Measurements from ENCODE around the gene NOXO1.

NOXO1 gene

GRCh38 chr16:1997494-1998359, 16.5 kb upstream of the NOXO1 start:
- peak; percentile 87 for DNase-seq (ENCODE audit: low read depth)

DNA sequence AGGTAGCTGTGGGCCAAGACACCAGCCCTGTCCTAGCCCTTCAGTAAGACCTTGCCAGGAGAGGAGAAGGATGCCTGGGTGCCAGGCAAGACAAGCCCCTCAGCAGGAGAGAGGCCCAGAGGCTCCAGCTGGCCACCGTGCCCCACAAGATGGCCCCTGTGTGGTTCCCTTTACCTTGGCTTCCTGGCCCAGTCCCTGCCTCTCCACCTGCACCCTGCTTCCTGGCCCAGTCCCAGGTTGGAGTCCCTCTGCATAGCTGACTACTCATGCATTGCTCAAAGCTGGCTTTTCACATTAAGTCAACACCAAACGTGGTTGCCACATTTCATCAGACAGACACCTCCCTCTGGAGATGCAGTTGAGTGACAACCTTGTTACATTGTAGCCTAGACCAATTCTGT, 12.5 kb upstream of the NOXO1 start:
- DNase-seq (ENCODE audit: low read depth) = no peak

DNA sequence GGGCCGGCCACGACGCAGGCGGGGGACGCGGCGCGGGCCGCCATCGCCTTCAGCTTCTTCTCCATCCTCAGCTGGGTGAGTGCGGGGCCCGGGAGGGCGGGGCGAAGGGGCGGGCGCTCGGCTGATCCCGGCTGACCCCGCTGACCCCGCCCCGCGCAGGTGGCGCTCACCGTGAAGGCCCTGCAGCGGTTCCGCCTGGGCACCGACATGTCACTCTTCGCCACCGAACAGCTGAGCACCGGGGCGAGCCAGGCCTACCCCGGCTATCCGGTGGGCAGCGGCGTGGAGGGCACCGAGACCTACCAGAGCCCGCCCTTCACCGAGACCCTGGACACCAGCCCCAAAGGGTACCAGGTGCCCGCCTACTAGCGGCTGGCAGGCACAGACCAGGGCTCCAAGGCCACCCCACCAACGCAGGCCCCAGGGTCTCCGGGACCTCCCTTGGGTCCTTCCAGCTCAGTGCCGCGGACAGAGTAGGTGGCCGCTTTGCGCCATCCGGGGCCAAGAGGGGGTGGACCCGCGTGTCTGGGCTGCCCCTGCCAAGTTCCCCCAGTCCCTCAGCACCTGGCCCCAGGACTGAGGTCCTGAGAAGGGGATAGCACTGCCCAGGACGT, 11.5 kb upstream of the NOXO1 start:
- no peak for DNase-seq (ENCODE audit: low read depth)

DNA sequence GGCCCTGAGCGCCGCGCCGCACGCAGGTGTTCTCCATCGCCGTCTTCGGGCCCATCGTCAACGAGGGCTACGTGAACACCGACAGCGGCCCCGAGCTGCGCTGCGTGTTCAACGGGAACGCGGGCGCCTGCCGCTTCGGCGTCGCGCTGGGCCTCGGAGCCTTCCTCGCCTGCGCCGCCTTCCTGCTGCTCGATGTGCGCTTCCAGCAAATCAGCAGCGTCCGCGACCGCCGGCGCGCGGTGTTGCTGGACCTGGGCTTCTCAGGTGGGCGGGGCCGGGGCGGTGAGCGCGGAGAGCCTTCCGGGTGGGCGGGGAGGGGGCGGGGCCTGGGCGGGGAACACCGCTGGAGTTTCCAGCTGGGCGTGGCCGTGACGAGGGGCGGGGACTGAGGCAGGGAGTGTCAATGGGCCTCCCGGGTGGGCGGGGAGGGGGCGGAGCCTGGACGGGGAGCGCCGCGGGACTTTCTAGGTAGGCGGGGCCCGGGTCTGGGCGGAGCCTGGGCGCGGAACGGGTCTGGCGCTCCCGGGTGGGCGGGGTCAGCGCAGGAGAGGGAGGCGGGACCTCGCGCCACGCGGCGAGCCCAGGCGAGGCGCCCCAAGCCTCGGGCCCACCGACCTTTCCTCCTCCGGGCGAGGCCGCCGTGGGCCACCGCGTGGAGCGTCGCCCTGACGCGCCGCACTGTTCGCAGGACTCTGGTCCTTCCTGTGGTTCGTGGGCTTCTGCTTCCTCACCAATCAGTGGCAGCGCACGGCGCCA, 10.9 kb upstream of the NOXO1 start:
- DNase-seq (ENCODE audit: low read depth) = peak; percentile 82

DNA sequence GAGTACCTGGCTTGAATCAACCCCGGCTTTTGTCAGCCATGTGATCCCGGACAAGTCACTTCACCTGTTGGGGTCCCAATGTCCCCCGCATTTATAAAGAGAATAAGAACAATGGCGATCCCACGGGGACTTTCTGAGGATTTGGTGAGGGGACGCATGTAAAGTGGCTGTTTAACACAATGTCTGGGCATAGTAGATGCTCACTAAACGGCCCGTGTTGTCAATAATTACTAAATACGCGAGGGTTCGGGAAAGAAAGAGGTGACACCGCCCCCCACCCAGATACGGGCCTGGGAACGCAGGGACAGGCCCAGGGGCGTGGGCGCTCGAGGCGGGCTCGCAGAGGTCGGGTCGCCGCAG, 10.3 kb upstream of the NOXO1 start:
- DNase-seq (ENCODE audit: low read depth) = no peak

GRCh38 chr16:1991135-1991551, 9.9 kb upstream of the NOXO1 start:
- DNase-seq (ENCODE audit: low read depth) = no peak

DNA sequence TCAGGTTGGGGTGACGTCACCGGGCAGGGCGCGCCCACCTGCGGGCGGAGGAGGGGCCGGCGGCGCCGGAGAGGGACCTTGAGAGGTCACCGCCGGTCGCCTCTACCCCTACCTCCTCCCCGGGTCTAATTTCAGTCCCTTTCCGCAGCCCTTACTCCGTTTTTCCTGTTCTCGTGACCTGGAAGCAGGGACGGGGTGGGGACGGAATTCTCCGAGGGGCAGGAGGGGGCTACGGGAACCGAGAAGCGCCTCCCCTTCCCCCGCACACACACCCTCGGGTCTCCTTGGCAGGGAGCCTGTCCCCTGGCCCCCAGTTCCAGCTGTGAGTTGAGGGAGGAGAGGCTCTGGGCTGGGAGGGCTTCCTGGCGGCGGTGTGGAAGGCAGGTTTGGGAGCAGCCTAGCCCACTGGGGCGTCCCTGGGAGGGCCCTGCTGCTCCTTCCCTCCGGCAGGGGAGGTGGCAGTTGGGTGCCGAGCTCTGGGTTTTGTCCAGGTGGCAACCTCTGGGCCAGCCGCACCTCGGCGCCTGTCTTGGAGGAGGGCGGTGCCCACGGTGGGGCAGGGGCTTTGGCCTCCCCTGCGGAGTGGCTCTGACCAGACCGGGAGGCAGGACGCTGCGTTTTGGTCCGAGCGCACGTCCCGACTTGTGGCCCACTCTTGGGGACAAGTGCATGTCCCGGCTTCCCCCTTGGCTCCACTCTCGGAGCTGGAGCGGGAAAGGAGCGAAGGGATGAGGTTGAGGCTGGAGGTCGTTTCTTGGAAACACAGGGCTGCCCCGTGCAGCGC, 9.3 kb upstream of the NOXO1 start:
- no peak for DNase-seq (ENCODE audit: low read depth)

- DNase-seq (ENCODE audit: low read depth) = no peak
These were observed 8.8 kb upstream of the NOXO1 start for GRCh38 chr16:1990101-1990350.

- no peak for DNase-seq (ENCODE audit: low read depth)
These were observed 8.2 kb upstream of the NOXO1 start, which contains the start of gene SYNGR3 for GRCh38 chr16:1989209-1990100. TSS of gene SYNGR3 (plus strand) at chr16:1989970. CDS start at chr16:1990103, 133 bp downstream.

DNA sequence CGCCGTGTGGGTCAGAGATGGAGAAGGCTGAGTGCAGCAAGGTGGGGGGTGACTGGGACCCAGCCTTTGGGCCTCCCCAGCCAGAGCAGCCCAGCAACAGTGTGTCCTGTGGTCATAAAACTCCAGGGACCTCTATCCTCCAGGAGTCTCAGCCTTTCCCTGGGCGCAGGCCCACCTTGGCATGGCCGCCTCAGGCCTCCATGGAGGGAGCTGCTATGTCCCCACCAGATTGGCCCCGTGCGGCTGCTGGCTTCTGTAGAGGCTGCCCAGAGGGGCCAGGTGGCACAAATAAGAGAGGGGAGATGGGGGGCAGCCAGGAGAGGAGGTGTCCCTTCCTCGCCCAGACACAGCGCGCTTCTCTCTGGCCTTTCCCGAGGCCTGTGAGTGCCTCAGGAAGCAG, 5.9 kb upstream of the NOXO1 start:
- no peak for DNase-seq (ENCODE audit: low read depth)

DNA sequence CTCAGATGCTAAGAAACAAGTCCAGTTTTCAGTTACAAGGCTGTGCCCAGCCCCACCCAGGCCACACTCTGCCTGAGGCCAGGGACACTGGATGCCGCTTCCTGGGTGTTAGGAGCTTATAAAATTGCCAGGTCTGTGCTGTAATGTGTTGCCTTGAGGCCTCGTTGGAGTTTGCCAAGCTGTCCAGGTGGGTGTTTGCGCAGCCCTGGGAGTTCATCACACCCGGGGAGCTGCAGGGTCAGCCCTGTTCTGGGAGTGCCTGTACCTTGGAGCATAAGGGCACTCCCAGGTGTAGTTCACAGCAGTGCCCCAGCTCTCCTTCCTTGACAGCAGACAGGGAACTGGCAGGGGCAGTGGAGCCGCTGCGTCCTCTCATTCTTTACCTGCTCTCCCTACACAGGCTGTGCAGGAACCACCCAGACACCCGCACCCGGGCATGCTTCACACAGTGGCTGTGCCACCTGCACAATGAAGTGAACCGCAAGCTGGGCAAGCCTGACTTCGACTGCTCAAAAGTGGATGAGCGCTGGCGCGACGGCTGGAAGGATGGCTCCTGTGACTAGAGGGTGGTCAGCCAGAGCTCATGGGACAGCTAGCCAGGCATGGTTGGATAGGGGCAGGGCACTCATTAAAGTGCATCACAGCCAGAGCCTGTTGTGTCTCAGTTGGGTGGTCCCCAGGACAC, 4.3 kb upstream of the NOXO1 start:
- DNase-seq (ENCODE audit: low read depth) = no peak

DNA sequence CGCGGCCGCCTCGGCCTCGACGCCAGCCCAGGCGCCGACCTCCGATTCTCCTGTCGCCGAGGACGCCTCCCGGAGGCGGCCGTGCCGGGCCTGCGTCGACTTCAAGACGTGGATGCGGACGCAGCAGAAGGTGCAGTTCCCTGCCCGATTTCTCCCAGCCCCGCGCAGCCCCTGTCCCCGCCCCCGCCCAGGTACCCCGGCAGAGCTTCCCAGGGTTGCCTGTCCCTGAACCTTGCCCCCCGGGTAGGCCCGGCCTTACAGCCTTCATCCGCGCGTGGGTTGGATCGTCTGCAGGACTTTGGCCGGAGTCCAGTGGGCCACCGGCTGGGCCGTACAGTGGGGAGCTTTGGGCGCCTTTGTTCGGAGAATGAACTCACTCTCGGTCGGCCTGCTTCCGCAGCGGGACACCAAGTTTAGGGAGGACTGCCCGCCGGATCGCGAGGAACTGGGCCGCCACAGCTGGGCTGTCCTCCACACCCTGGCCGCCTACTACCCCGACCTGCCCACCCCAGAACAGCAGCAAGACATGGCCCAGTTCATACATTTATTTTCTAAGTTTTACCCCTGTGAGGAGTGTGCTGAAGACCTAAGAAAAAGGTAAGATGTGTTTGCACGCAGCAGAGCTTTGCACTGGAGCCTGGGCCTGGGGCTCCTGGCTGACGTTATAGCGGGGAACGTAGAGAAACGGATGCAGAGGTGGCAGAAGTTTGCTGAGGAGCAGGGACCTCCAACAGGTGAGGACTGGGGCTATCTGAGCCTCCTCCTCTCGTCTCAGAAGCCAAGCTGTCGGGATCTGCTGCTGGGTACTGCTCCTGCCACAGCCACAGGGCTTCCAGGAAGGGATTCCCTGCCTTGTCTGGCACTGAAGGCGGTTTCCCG, 3.3 kb upstream of the NOXO1 start:
- DNase-seq (ENCODE audit: low read depth) = no peak

GRCh38 chr16:1983544-1984346, 2.5 kb upstream of the NOXO1 start, which contains the start of gene GFER:
TSS of gene GFER (plus strand) at chr16:1984193. CDS start at chr16:1984219, 26 bp downstream.
- DNase-seq (ENCODE audit: low read depth) = peak; percentile 94

DNA sequence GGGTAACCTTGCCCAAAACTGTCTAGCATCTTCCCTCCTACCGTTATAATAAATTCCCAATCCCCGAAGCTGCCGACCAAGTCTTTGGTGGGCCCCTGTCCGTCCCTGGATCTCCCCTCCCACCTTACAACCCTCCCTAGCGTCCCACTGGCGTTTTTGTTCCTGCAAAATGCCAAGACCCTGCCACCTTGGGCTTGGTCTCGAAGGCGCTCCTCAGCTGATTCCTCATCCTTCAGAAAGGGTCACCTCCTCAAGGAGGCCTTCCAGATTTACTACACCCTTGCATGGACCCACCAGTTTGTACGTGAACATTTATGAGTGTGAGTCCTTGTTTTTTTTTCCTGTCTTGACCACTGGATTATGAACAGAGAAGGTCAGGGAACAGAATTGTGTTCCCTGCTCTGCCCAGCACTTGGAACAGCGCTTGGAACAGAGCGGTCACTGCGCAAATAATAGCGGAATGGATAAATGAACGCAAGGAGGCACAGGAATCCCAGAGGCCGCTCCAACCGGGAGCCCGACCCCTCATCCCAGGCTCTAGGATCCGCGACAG, 1.8 kb upstream of the NOXO1 start:
- DNase-seq (ENCODE audit: low read depth) = no peak

DNA sequence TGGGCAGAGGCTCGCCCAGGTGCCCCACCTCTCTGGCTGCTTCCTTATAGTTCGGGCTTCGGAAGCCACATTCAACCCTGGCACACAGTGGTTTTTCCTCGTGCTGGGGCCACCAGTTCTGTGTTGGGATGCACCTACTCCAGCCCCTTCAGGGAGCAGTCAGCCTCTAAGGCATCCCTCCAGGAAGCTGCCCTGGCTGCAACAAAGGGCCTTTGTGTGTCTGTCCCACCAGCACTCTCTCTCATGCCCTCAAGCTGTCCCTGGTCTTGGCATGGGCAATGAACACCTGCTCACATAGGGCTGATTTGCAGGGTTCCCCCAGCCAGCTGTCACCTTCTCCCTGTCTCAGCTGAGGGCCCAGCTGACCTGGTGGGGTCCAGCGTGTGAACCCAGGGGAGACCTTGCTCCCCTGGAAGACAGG, 754 bp upstream of the NOXO1 start:
- no peak for DNase-seq (ENCODE audit: low read depth)

DNA sequence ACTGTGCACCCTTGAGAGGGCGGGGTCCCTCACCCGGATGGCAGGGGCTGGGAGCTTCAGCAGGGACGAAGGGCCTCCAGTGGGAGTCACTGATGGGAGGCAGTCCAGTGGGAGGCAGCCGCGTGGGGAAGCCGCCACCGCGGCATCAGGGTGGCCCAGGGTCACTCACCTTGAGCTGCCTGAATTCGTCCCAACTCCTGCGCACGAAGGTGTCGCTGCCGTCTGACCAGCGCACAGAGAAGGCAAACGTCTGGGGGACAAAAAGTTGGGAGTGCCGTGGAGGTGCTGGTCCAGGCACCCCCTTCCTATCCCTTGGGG, 540 bp downstream of the NOXO1 start:
- DNase-seq (ENCODE audit: low read depth) = no peak

DNA sequence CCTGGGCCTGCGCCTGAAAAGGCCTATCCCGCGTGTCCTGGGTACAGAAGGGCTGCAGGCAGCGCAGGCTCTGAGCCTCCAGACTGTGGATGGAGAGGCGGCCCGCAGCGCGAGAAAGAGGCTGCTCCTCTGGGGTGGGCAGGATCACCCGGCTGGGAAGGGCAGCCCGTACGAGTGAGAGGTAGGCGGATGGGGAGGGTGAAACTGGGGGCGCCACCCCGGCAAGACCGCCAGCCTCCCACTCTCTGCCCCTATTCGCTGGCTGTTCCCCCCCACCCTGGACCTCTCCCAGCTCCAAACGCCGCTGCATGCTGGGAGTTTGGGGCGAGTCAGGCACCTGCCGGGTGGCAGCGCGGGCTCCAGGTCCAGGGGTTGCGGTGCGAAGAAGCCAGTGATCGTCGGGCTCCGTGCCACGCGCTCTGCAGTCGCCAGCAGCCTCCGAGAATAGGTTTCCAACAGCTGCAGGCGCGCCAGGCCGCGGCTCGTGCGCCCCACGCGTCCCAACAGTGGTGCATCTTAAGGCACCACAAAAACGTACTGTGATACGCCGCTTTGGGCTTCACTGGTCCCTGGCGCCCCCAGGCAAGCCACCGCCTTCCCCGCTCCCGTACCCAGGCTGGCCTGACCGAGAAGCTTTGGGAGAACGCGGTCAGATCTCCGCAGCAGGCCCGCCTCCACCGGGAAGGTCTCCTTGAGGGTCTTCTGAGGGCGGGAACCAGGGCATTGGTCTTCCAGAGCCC, 1.1 kb downstream of the NOXO1 start:
- DNase-seq (ENCODE audit: low read depth) = no peak

Data from fibroblast of gingiva (primary cell).